ENCODE data around the gene WFDC11. TPM values are rescaled to one million over a fixed set of nuclear protein-coding genes. Genes with fewer than 3 reads are reported as not detected.
A peak's percentile ranks its signal among the peaks of the same experiment; 100 is the strongest.

The WFDC11 gene
- total RNA-seq, 1 donor from 2014 or later: not detected

GRCh38 chr20:45626540-45626939 is 43.5 kb downstream of the WFDC11 start:
- DNase-seq (ENCODE audit: low spot score): no peak

- peak; percentile 72 for DNase-seq (ENCODE audit: low spot score)
These were observed 48.4 kb downstream of the WFDC11 start for GRCh38 chr20:45621593-45621992.

DNA sequence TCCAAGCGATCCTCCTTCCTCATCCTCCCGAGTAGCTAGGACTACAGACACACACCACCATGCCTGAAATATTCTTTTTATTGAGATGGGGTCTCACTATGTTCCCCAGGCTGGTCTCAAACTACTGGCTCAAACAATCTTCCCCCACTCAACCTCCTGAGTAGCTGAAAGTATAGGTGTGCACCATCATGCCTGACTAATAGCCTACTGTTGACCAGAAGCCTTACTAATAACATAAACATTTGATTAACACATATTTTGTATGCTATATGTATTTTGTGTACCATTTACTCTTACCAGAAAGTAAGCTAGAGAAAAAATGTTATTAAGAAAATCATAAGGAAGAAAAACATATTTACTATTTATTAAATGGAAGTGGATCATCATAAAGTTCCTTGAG is 52.4 kb downstream of the WFDC11 start:
- no peak for DNase-seq (ENCODE audit: low spot score)

GRCh38 chr20:45612314-45612713 is 57.7 kb downstream of the WFDC11 start:
- no peak for DNase-seq (ENCODE audit: low spot score)

DNA sequence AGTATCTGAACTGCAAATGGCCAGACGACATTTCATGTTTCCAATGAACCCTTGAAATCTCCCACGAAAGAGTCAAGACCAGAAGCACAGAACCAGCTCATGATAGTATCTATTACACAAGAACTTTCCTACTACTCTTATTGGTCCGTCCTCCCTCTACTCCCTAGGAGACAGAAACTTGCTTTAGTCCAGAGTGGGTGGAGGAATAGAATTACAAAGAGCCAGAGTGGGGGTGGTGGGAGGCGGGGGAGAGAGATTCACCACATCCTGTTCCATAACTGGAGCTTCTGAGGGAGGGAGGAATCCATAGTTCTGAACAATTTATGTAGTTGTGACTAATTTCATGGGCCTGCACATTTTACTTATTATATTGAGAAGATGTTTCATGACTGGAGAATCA is 59.0 kb downstream of the WFDC11 start:
- no peak for DNase-seq (ENCODE audit: low spot score)

GRCh38 chr20:45607810-45608209 is 62.2 kb downstream of the WFDC11 start:
- no peak for DNase-seq (ENCODE audit: low spot score)

Other genes with a start within 250 kb of the WFDC11 start
- 144 TPM for gene WFDC2, start 200.5 kb downstream of the WFDC11 start, total RNA-seq
- gene SPINT3, start 154.6 kb downstream of the WFDC11 start, total RNA-seq: not detected
- gene WFDC6, start 130.8 kb downstream of the WFDC11 start, total RNA-seq: not detected
- gene EPPIN, start 122.8 kb downstream of the WFDC11 start, total RNA-seq: not detected
- gene WFDC8, start 91.0 kb downstream of the WFDC11 start, total RNA-seq: not detected
- gene WFDC10A, start 40.5 kb downstream of the WFDC11 start, total RNA-seq: not detected
- not detected for gene WFDC9, start 39.0 kb downstream of the WFDC11 start, total RNA-seq
- gene WFDC13, start 31.8 kb upstream of the WFDC11 start, total RNA-seq: not detected
- 0.49 TPM for gene WFDC10B, start 34.8 kb upstream of the WFDC11 start, total RNA-seq
- gene SPINT4, start 52.1 kb upstream of the WFDC11 start, total RNA-seq: not detected
- 1.8 TPM for gene WFDC3, start 121.6 kb upstream of the WFDC11 start, total RNA-seq
- gene DNTTIP1, start 121.7 kb upstream of the WFDC11 start, total RNA-seq: 26.4 TPM
- 2.9 TPM for gene UBE2C, start 142.4 kb upstream of the WFDC11 start, total RNA-seq
- gene TNNC2, start 157.1 kb upstream of the WFDC11 start, total RNA-seq: 0.81 TPM
- gene SNX21, start 163.6 kb upstream of the WFDC11 start, total RNA-seq: 34.6 TPM
- gene ACOT8, start 187.2 kb upstream of the WFDC11 start, total RNA-seq: 35.7 TPM
- 4.7 TPM for gene ZSWIM3, start 187.4 kb upstream of the WFDC11 start, total RNA-seq
- gene ZSWIM1, start 211.0 kb upstream of the WFDC11 start, total RNA-seq: 14.6 TPM
- gene SPATA25, start 217.4 kb upstream of the WFDC11 start, total RNA-seq: 2.8 TPM
- 5.9 TPM for gene NEURL2, start 221.0 kb upstream of the WFDC11 start, total RNA-seq
- gene CTSA, start 221.1 kb upstream of the WFDC11 start, total RNA-seq: 153 TPM
- gene PLTP, start 241.9 kb upstream of the WFDC11 start, total RNA-seq: 111 TPM